Stimulated activated CD8-positive, alpha-beta memory T cell treated with anti-CD3 and anti-CD28 coated beads, Interleukin-4, amount 100 ng/mL, for 4 hours (primary cell): ENCODE measurements around the gene CTSZ.
"Not testable (repeated sequence)": the region's sequence is repeated elsewhere in the genome, so short reads cannot be mapped to it uniquely, and the experiment has no call there.

Experiments used
- DNase-seq, 2 donors: peaks; one replicate each; pipeline ENCODE4 v3.0.0-alpha.2; 2020; ENCODE audit warnings: low read depth in 2 of 2, low spot score in 1 of 2

CTSZ gene

DNA sequence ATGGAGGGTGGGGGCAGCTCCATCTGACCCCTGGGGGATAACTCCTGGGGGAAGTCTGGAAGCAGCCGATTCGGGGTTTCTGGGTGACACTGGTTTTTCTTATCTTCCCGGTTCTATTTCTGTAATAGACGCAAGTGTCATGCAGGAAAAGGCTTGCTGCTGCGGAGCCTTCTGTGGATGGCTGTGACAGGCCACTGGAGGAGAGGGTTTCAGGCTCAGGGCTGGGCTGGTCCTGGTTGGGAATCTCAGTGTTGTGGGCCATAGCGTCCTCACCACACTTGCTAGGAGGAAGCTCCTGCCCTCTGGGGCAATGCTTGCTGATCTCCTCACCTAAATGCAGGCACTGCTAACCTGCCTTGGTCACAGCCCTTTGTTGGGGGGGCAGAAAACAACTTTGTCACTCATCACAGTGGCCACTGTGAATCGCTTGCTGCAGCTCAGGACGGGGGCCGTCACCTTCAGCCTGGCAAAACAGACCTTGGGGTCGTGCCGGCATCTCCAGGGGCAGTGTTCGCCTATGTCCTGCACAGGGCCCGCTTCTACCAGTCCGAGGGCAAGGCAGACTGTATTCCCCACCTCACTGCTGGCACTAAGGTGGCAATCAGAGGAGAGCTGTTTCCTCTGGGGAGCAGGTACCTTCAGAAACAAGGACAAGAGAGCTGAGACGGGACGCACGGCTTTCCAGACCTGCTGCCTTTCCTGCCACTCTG is 7.8 kb upstream of the CTSZ start:
- DNase-seq: no peak

GRCh38 chr20:59013959-59014608 is 7.0 kb upstream of the CTSZ start:
- DNase-seq: no peak

- DNase-seq: no peak
Observed at GRCh38 chr20:59013031-59013951, 6.2 kb upstream of the CTSZ start.

GRCh38 chr20:59011874-59012157 is 4.8 kb upstream of the CTSZ start:
- not testable (repeated sequence) for DNase-seq

GRCh38 chr20:59010995-59011873 is 4.2 kb upstream of the CTSZ start:
- DNase-seq: no peak

DNA sequence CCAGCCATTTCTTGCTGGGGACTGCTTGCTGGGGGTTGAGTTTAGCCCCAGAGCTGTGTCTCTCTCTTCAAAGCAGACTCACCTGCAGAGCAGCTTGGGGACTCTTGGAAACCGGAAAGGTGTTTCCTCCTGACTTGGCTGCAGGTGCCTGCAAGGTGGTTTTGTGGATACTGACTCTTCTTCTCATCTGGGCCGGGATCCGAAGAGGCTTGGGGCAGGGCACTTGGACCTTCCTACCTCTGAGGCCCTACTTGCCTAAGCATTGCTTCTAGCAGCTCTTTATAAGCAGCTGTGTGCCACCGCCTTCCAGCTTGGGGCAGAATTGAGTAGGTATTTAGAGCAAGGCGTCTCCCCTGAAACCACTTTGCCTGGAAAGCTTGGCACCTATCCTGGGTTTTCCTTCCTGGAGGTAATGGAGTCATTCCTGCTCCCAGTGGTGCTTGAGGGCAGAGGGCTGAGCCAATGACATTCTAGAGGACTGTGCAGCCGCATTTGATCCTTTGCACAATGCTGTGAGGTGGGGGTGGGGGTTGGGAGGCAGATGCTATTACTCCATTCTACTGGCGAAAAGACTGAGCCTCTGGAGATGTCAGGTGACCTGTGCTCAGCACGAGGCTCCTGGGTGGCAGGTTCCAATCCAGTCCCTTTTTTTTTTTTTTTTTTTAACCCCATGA is 3.4 kb upstream of the CTSZ start:
- DNase-seq: no peak

- no peak for DNase-seq
Observed at GRCh38 chr20:59008715-59009336, 1.8 kb upstream of the CTSZ start.

- no peak for DNase-seq
Observed at GRCh38 chr20:59007665-59008511, 834 bp upstream of the CTSZ start.

DNA sequence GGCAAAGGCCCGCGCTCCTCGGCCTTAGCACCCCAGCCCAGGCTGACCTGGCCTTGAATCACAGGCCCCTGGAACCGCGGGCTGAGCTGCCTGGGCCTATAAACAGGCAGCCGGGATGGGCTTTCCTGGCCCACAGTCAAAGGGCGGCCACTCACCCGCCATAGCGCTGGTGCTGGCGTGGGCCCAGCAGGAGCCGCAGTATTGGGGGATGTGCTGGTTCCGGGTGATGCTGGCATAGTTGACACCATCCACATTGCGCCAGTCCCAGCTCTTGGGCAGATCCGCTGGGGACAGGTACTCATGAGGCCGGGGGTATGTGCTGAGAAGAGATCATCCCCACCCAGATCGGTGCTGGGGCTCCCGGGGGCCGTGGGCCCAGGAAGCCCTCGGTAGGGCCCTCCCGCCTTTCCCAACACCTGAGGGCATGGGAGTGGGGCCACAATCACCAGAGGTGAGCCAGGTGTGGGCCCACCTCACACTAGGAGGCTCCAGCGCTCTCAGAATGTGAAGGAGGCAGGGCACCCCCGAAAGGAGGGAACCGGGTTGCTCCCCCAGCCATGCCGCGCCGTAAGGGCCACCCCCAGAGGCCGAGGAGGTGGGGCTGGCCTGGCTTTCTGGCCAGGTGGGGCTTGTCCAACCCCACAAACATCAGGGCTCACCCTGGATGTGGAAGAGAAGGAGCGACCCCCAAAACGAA is 739 bp downstream of the CTSZ start:
- no peak for DNase-seq

DNA sequence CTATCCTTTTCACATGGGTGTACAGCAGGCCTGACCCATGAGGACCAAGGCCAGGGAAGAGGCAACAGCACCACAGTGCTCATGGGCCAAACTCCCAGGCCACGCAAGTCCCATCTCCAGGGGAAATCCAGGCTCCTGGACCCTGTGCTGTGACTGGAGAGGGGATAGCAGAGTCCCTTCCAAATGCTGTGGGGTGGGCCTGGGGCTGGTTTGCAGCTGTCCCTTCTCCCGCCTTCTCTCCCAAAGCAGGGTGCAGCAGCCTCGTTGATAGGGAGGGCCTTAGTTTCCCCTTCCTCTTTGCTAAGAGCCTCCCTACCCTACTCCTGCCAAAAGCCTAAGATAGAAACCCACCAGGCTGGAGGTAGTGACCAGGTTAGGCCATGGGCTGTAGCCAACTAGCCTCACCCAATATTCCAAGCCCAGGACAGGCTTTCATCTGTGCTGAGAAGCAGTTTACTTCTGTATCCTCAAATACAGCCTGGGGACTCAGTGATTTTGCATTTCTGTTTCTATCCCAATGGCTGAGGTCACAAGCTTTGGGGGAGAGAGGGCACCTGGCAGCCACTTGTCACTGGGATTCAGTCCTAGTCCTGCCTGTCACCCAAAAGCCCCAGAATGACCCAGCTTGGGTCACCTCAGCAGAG is 1.4 kb downstream of the CTSZ start:
- no peak for DNase-seq

- DNase-seq: no peak
Observed at GRCh38 chr20:59004763-59005522, 2.1 kb downstream of the CTSZ start.

GRCh38 chr20:59004493-59004762 is 2.6 kb downstream of the CTSZ start:
- peak in 1 of 2 donors; percentile 19 for DNase-seq

GRCh38 chr20:59003836-59004492 is 3.1 kb downstream of the CTSZ start:
- no peak for DNase-seq

GRCh38 chr20:59002874-59003399 is 4.1 kb downstream of the CTSZ start:
- no peak for DNase-seq

DNA sequence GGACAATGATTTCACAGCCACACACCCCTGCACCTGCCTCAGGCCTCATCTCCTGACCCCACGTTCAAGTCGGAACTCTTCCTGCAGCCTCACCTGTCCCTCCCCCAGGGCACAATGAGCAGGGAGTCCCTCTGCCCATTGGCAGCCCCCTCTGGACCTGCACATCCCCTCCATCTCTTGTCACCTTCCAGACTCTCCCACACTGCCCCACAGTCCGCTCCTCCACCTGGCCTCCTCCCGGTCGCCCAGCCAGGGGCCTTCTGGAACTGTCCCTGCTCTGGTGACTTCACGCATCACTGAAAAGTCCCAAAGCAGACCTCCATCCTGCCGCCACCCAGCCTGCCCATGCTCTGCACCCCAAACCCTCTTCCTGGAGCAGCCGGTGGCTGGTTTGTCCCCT is 4.7 kb downstream of the CTSZ start:
- DNase-seq: no peak

GRCh38 chr20:59001449-59002171 is 5.4 kb downstream of the CTSZ start:
- no peak for DNase-seq
